Naive thymus-derived CD8-positive, alpha-beta T cell (primary cell): Measurements from ENCODE around the gene ARID3A. TPM values are rescaled to one million over a fixed set of nuclear protein-coding genes. Genes with fewer than 3 reads are reported as not detected.

Experiments used
- ATAC-seq, 2 donors: fragments of 150-1000 bp; cut with Tn5 transposase in 1 of 2; sonication (Bioruptor Pico), chemical (Tn5 transposase) in 1 of 2; 1 replicate in 1 of 2; 2 replicates in 1 of 2; pipeline ENCODE4 v1.10.0; 2021; ENCODE audit warnings: mild to moderate bottlenecking in 2 of 2, moderate library complexity in 2 of 2
- POLR2A ChIA-PET: fragments of 350-600 bp; sonication (Branson Sonifier 250); formaldehyde crosslinking; loops from one replicate; lab custom pipeline; 2021; ENCODE audit warnings: antibody characterized with exemption; lab: Charles Lee
- DNase-seq, 10 donors: peaks; one replicate each; pipeline versions ENCODE4 v3.0.0 to v3.0.0-alpha.2; 2020 to 2022
- H3K27ac Mint-ChIP-seq, 10 donors: one replicate each; pipeline ENCODE4 v1.8.0; 2020 to 2022; ENCODE audit warnings: mild to moderate bottlenecking in 10 of 10, mixed read lengths in 10 of 10, moderate library complexity in 4 of 10, inconsistent platforms in 1 of 10
- H3K27me3 Mint-ChIP-seq, 5 donors: one replicate each; pipeline ENCODE4 v1.8.0; 2021 to 2022; ENCODE audit warnings: mixed read lengths in 5 of 5
- H3K36me3 Mint-ChIP-seq, 3 donors: one replicate each; pipeline ENCODE4 v1.8.0; 2020 to 2022; ENCODE audit warnings: mixed read lengths in 3 of 3, mild to moderate bottlenecking in 2 of 3, inconsistent platforms in 1 of 3
- H3K4me1 Mint-ChIP-seq, 4 donors: one replicate each; pipeline ENCODE4 v1.8.0; 2021 to 2022; ENCODE audit warnings: mixed read lengths in 4 of 4
- H3K4me3 Mint-ChIP-seq, 10 donors: one replicate each; pipeline ENCODE4 v1.8.0; 2020 to 2022; ENCODE audit warnings: mild to moderate bottlenecking in 10 of 10, mixed read lengths in 10 of 10, moderate library complexity in 6 of 10, inconsistent platforms in 1 of 10
- H3K9me3 Mint-ChIP-seq, 9 donors: one replicate each; pipeline ENCODE4 v1.8.0; 2020 to 2022; ENCODE audit warnings: mixed read lengths in 9 of 9, mild to moderate bottlenecking in 3 of 9, inconsistent platforms in 1 of 9, moderate library complexity in 1 of 9
- polyA plus RNA-seq, 3 donors: library from polyadenylated mRNA; unstranded; fragments of 300-500 nt; fragmentation: Illumina TruSeq; gene quantifications; one replicate each; pipeline ENCODE4 v1.2.3, GENCODE V29; 2021
- total RNA-seq, 8 experiments: library from RNA in 2 of 8; stranded (reverse) in 2 of 8; gene quantifications; one replicate each; pipeline ENCODE4 v1.2.3 and lab custom pipeline; 2021 to 2026

Gene ARID3A
- total and polyA plus RNA-seq, 5 experiments from 2014 or later = 0.09 to 5.0 (median 0.58) TPM

- peak overlapping the region; percentile 15 to 73 (median 60) for H3K4me3 Mint-ChIP-seq
Measured at GRCh38 chr19:937259-937694, 11.4 kb downstream of the ARID3A start.

GRCh38 chr19:938233-938923 is 12.5 kb downstream of the ARID3A start:
- H3K36me3 Mint-ChIP-seq = no peaks in the 10 kb centered on the region
- H3K27ac Mint-ChIP-seq = peak overlapping the region in 5 of 10 donors; percentile 36 to 94 (median 72)
- H3K4me3 Mint-ChIP-seq = peak overlapping the region in 6 of 10 donors; percentile 4 to 64 (median 50)
- H3K27me3 Mint-ChIP-seq = no peaks in the 10 kb centered on the region
- no peak for DNase-seq
- POLR2A ChIA-PET = interaction anchor here (0.6 to 1.5 kb wide), 11 partner anchors 9 to 241 kb away, joined by 3 to 12 read pairs (median 4); partner anchors contain the start of genes ABCA7, ARHGAP45 and MED16
- no peak for ATAC-seq
- peaks cover 0 to 2% (median 0%) of the 10 kb centered on the region in 9 donors for H3K9me3 Mint-ChIP-seq
- peaks cover 18 to 47% (median 46%) of the 10 kb centered on the region in 4 donors for H3K4me1 Mint-ChIP-seq

More at GRCh38 chr19:937259-937694, 11.4 kb downstream of the ARID3A start:
- peak in 8 of 10 donors; percentile 50 to 85 (median 72) for DNase-seq
- no peaks in the 10 kb centered on the region for H3K27me3 Mint-ChIP-seq
- peak overlapping the region; percentile 65 to 98 (median 88) for H3K27ac Mint-ChIP-seq
- peaks cover 0 to 2% (median 0%) of the 10 kb centered on the region in 9 donors for H3K9me3 Mint-ChIP-seq
- POLR2A ChIA-PET = interaction anchor here (0.6 to 1.5 kb wide), 12 partner anchors 11 to 715 kb away, joined by 3 to 12 read pairs (median 4); partner anchors contain the start of genes ABCA7, ARHGAP45 and TCF3
- peaks cover 21 to 58% (median 53%) of the 10 kb centered on the region in 4 donors for H3K4me1 Mint-ChIP-seq
- no peaks in the 10 kb centered on the region for H3K36me3 Mint-ChIP-seq
- ATAC-seq = peak; percentile 59 to 63

- Mint-ChIP-seq H3K27ac (peak overlapping the region in 5 of 10 donors; percentile 35 to 87 (median 65)), H3K4me1 (peaks cover 18 to 44% (median 42%) of the 10 kb centered on the region in 4 donors), H3K36me3 (no peaks in the 10 kb centered on the region), H3K27me3 (no peaks in the 10 kb centered on the region), H3K9me3 (peaks cover 0 to 2% (median 0%) of the 10 kb centered on the region in 9 donors), H3K4me3 (peak overlapping the region in 8 of 10 donors; percentile 50 to 91 (median 82))
- ATAC-seq = no peak
- POLR2A ChIA-PET = interaction anchor here (0.7 to 1.4 kb wide), 2 partner anchors 45 to 133 kb away, joined by 4 to 5 read pairs; partner anchors contain the start of gene WDR18
- DNase-seq = no peak
Measured at GRCh38 chr19:939439-939838, 13.6 kb downstream of the ARID3A start.

GRCh38 chr19:939922-940321 is 14.1 kb downstream of the ARID3A start:
- no peaks in the 10 kb centered on the region for H3K36me3 Mint-ChIP-seq
- peak overlapping the region in 8 of 10 donors; percentile 29 to 89 (median 86) for H3K27ac Mint-ChIP-seq
- peak overlapping the region; percentile 61 to 91 (median 82) for H3K4me3 Mint-ChIP-seq
- peaks cover 0 to 2% (median 0%) of the 10 kb centered on the region in 9 donors for H3K9me3 Mint-ChIP-seq
- POLR2A ChIA-PET = interaction anchor here (0.6 to 1.4 kb wide), 2 partner anchors 44 to 98 kb away, joined by 3 to 5 read pairs; partner anchors contain the start of gene WDR18
- peaks cover 20 to 43% (median 42%) of the 10 kb centered on the region in 4 donors for H3K4me1 Mint-ChIP-seq
- ATAC-seq (no peak), DNase-seq (no peak)
- H3K27me3 Mint-ChIP-seq = no peaks in the 10 kb centered on the region

GRCh38 chr19:940591-941291 is 14.9 kb downstream of the ARID3A start:
- peak overlapping the region in 9 of 10 donors; percentile 29 to 89 (median 84) for H3K27ac Mint-ChIP-seq
- POLR2A ChIA-PET = interaction anchor here (1.4 kb wide), 1 partner anchor 43 kb away, joined by 5 read pairs; the partner anchor contains the start of gene WDR18
- H3K36me3 Mint-ChIP-seq = no peaks in the 10 kb centered on the region
- peaks cover 20 to 42% (median 40%) of the 10 kb centered on the region in 4 donors for H3K4me1 Mint-ChIP-seq
- H3K9me3 Mint-ChIP-seq = peaks cover 0 to 2% (median 0%) of the 10 kb centered on the region in 9 donors
- no peaks in the 10 kb centered on the region for H3K27me3 Mint-ChIP-seq
- H3K4me3 Mint-ChIP-seq = peak overlapping the region; percentile 64 to 91 (median 82)
- ATAC-seq (peak; percentile 72 to 76), DNase-seq (peak; percentile 65 to 91 (median 76))

- Mint-ChIP-seq H3K4me3 (peak overlapping the region; percentile 64 to 81 (median 73)), H3K9me3 (peaks cover 0 to 2% (median 0%) of the 10 kb centered on the region in 9 donors), H3K36me3 (no peaks in the 10 kb centered on the region), H3K4me1 (peaks cover 20 to 41% (median 39%) of the 10 kb centered on the region in 4 donors), H3K27ac (peak overlapping the region in 6 of 10 donors; percentile 25 to 90 (median 61)), H3K27me3 (no peaks in the 10 kb centered on the region)
- ATAC-seq (peak in 1 of 2 donors; percentile 2), DNase-seq (no peak)
- POLR2A ChIA-PET = no interaction called here
Measured at GRCh38 chr19:941292-942132, 15.7 kb downstream of the ARID3A start.

GRCh38 chr19:942133-942645 is 16.4 kb downstream of the ARID3A start:
- Mint-ChIP-seq H3K4me3 (peak overlapping the region in 1 of 10 donors; percentile 20), H3K9me3 (peaks cover 0 to 2% (median 0%) of the 10 kb centered on the region in 9 donors), H3K36me3 (no peaks in the 10 kb centered on the region), H3K4me1 (peaks cover 20 to 35% (median 33%) of the 10 kb centered on the region in 4 donors), H3K27me3 (no peaks in the 10 kb centered on the region), H3K27ac (no peak overlapping the region)
- no peak for ATAC-seq
- POLR2A ChIA-PET = no interaction called here
- no peak for DNase-seq

GRCh38 chr19:943551-944170 is 17.8 kb downstream of the ARID3A start:
- POLR2A ChIA-PET = interaction anchor here (0.6 to 0.7 kb wide), 3 partner anchors 38 to 295 kb away, joined by 3 to 6 read pairs (median 5); no protein-coding TSS in a partner anchor
- Mint-ChIP-seq H3K4me3 (no peak overlapping the region), H3K27ac (no peak overlapping the region), H3K9me3 (peaks cover 0 to 2% (median 0%) of the 10 kb centered on the region in 9 donors), H3K27me3 (no peaks in the 10 kb centered on the region), H3K4me1 (peaks cover 14 to 24% (median 23%) of the 10 kb centered on the region in 4 donors), H3K36me3 (no peaks in the 10 kb centered on the region)
- DNase-seq (no peak), ATAC-seq (no peak)

- peak in 2 of 10 donors; percentile 15 to 26 for DNase-seq
- Mint-ChIP-seq H3K9me3 (peaks cover 0 to 2% (median 0%) of the 10 kb centered on the region in 9 donors), H3K4me1 (peaks cover 14 to 24% (median 22%) of the 10 kb centered on the region in 4 donors), H3K4me3 (no peak overlapping the region), H3K27ac (no peak overlapping the region), H3K36me3 (no peaks in the 10 kb centered on the region), H3K27me3 (no peaks in the 10 kb centered on the region)
- no peak for ATAC-seq
- POLR2A ChIA-PET = interaction anchor here (0.6 kb wide), 1 partner anchor 76 kb away, joined by 3 read pairs; no protein-coding TSS in a partner anchor
Measured at GRCh38 chr19:944171-944567, 18.3 kb downstream of the ARID3A start.

- Mint-ChIP-seq H3K36me3 (no peaks in the 10 kb centered on the region), H3K4me1 (peaks cover 12 to 20% (median 17%) of the 10 kb centered on the region in 4 donors), H3K27ac (peak overlapping the region in 1 of 10 donors; percentile 43), H3K9me3 (peaks cover 0 to 2% (median 0%) of the 10 kb centered on the region in 9 donors), H3K4me3 (no peak overlapping the region), H3K27me3 (no peaks in the 10 kb centered on the region)
- POLR2A ChIA-PET = no interaction called here
- no peak for DNase-seq
- no peak for ATAC-seq
Measured at GRCh38 chr19:944663-945241, 18.9 kb downstream of the ARID3A start.
